OCI-M1 (cell line): Measurements from ENCODE around the gene NHS.
"Not testable (repeated sequence)": the region's sequence is repeated elsewhere in the genome, so short reads cannot be mapped to it uniquely, and the experiment has no call there.

Experiments used
- DNase-seq: peaks from one replicate; lab custom pipeline; 2025; lab: John Stamatoyannopoulos, UW

Gene NHS

GRCh38 chrX:17405225-17405969 is 30.4 kb downstream of the NHS start:
- DNase-seq = no peak

- no peak for DNase-seq
These were observed 34.7 kb downstream of the NHS start for GRCh38 chrX:17409566-17410290.

- no peak for DNase-seq
These were observed 35.7 kb downstream of the NHS start for GRCh38 chrX:17410651-17411050.

- no peak for DNase-seq
These were observed 36.2 kb downstream of the NHS start for GRCh38 chrX:17411205-17411604.

- no peak for DNase-seq
These were observed 37.7 kb downstream of the NHS start for GRCh38 chrX:17412692-17413091.

GRCh38 chrX:17413228-17413627 is 38.2 kb downstream of the NHS start:
- DNase-seq = no peak

- no peak for DNase-seq
These were observed 39.1 kb downstream of the NHS start for GRCh38 chrX:17414027-17414658.

GRCh38 chrX:17414839-17415238 is 39.8 kb downstream of the NHS start:
- no peak for DNase-seq

GRCh38 chrX:17415242-17415810 is 40.3 kb downstream of the NHS start:
- no peak for DNase-seq

GRCh38 chrX:17417372-17417771 is 42.4 kb downstream of the NHS start:
- no peak for DNase-seq

- no peak for DNase-seq
These were observed 50.1 kb downstream of the NHS start for GRCh38 chrX:17425136-17425535.

GRCh38 chrX:17425551-17425950 is 50.6 kb downstream of the NHS start:
- DNase-seq = no peak

- no peak for DNase-seq
These were observed 56.2 kb downstream of the NHS start for GRCh38 chrX:17431171-17431570.

- DNase-seq = no peak
These were observed 57.2 kb downstream of the NHS start for GRCh38 chrX:17432158-17432557.

GRCh38 chrX:17433965-17434364 is 59.0 kb downstream of the NHS start:
- DNase-seq = no peak

- no peak for DNase-seq
These were observed 60.5 kb downstream of the NHS start for GRCh38 chrX:17435476-17435875.

GRCh38 chrX:17438221-17438620 is 63.2 kb downstream of the NHS start:
- no peak for DNase-seq

- DNase-seq = no peak
These were observed 65.3 kb downstream of the NHS start for GRCh38 chrX:17440258-17440657.

- DNase-seq = no peak
These were observed 65.8 kb downstream of the NHS start for GRCh38 chrX:17440836-17441235.

GRCh38 chrX:17441965-17442364 is 67.0 kb downstream of the NHS start:
- DNase-seq = no peak

GRCh38 chrX:17442898-17443297 is 67.9 kb downstream of the NHS start:
- no peak for DNase-seq

- no peak for DNase-seq
These were observed 68.6 kb downstream of the NHS start for GRCh38 chrX:17443556-17443955.

- DNase-seq = not testable (repeated sequence)
These were observed 71.3 kb downstream of the NHS start for GRCh38 chrX:17446269-17446668.
